T-helper 1 cell treated with Interleukin-12 subunit alpha and Interleukin-12 subunit beta and Interleukin-4 antibody, amounts not matched to agents 30 μg/mL and 1 μg/mL, for 36 hours (primary cell): Measurements from ENCODE around the gene ERGIC3.
"Not testable (repeated sequence)": the region's sequence is repeated elsewhere in the genome, so short reads cannot be mapped to it uniquely, and the experiment has no call there.

Experiments
- H3K27ac Mint-ChIP-seq: one replicate; pipeline ENCODE4 v1.8.0; 2021; ENCODE audit warnings: mild to moderate bottlenecking, mixed read lengths
- H3K27me3 Mint-ChIP-seq: one replicate; pipeline ENCODE4 v1.8.0; 2021; ENCODE audit warnings: low read depth, mixed read lengths
- H3K36me3 Mint-ChIP-seq: one replicate; pipeline ENCODE4 v1.8.0; 2021; ENCODE audit warnings: low read depth, mixed read lengths
- H3K4me1 Mint-ChIP-seq: one replicate; pipeline ENCODE4 v1.8.0; 2021; ENCODE audit warnings: low read depth, mixed read lengths
- H3K4me3 Mint-ChIP-seq: one replicate; pipeline ENCODE4 v1.8.0; 2021; ENCODE audit warnings: mild to moderate bottlenecking, moderate library complexity, mixed read lengths
- H3K9me3 Mint-ChIP-seq: one replicate; pipeline ENCODE4 v1.8.0; 2021; ENCODE audit warnings: mixed read lengths

Gene ERGIC3

GRCh38 chr20:35541118-35541782, 628 bp upstream of the ERGIC3 start:
- peak overlapping the region; percentile 87 for H3K4me3 Mint-ChIP-seq
- H3K4me1 Mint-ChIP-seq: peaks cover 10% of the 10 kb centered on the region
- no peaks in the 10 kb centered on the region for H3K27me3 Mint-ChIP-seq
- H3K36me3 Mint-ChIP-seq: peaks cover 3% of the 10 kb centered on the region
- H3K9me3 Mint-ChIP-seq: no peaks in the 10 kb centered on the region
- no peak overlapping the region for H3K27ac Mint-ChIP-seq

DNA sequence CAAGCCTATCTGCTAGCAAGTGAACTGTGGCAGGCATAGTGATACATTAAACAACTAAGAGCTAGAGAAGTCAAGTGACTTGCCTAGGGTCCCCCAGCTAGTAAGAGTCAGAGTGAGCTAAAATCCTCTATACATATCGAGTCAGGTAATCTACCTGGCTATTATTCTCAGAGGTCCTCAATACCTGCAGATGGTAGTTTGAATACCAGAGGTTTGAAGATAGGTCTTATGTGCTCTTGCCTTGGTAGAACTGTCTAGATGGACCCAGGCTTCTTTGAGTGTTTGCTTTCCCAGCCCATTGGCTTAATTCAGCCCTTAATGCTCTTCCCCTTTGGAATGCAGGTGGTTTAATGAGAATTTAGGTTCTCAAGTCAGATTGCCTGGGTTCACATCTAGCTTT, 1.1 kb downstream of the ERGIC3 start:
- peak overlapping the region; percentile 85 for H3K27ac Mint-ChIP-seq
- peaks cover 10% of the 10 kb centered on the region for H3K4me1 Mint-ChIP-seq
- peak overlapping the region; percentile 87 for H3K4me3 Mint-ChIP-seq
- H3K9me3 Mint-ChIP-seq: no peaks in the 10 kb centered on the region
- no peaks in the 10 kb centered on the region for H3K27me3 Mint-ChIP-seq
- peaks cover 3% of the 10 kb centered on the region for H3K36me3 Mint-ChIP-seq

DNA sequence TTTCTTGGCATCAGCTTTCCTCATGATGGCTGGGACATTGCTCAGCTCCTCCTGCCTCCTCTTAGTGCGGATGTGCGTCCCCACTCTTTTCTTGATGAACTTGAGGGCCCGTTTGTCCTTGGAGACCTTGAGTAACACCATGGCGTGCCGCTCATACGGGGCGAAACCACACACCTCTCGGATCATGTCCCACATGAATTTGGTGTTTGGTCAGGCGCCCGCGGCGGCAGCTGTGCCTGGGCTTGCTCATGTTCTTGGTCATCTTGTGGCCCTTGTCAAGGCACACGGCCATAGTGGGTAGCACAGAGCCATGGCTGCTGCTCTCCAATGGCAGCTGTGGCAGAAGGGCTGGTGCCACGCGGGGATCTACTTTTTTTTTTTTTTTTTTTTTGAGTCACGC, 2.6 kb downstream of the ERGIC3 start:
- Mint-ChIP-seq H3K4me1 (peaks cover 10% of the 10 kb centered on the region), H3K9me3 (no peaks in the 10 kb centered on the region), H3K4me3 (no peak overlapping the region), H3K27ac (no peak overlapping the region), H3K27me3 (no peaks in the 10 kb centered on the region), H3K36me3 (peaks cover 5% of the 10 kb centered on the region)

- H3K36me3 Mint-ChIP-seq, H3K9me3 Mint-ChIP-seq: not testable (repeated sequence)
Observed at GRCh38 chr20:35544941-35545340, 3.1 kb downstream of the ERGIC3 start.

DNA sequence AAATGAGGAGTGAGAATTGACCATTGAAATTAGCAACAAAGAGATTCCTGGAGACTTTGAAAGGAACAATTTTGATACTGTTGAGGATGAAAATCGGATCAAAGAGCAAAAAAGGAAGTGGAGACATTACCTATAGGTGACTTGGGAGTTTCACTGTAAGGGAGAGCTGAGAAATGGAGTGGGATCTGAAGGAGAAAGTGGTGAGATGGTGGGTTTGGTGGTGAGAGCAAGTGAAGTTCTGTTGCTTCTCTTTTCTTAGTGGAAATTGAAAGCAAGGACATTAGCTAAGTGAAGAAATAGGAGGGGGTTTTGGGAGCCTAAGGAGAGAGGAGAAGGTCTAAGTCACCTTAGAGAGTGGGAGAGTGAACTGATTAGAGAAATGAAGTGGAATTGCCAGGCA, 4.2 kb downstream of the ERGIC3 start:
- no peaks in the 10 kb centered on the region for H3K27me3 Mint-ChIP-seq
- H3K9me3 Mint-ChIP-seq: no peaks in the 10 kb centered on the region
- no peak overlapping the region for H3K4me3 Mint-ChIP-seq
- peaks cover 10% of the 10 kb centered on the region for H3K36me3 Mint-ChIP-seq
- H3K27ac Mint-ChIP-seq: no peak overlapping the region
- peaks cover 9% of the 10 kb centered on the region for H3K4me1 Mint-ChIP-seq

More at GRCh38 chr20:35544941-35545340, 3.1 kb downstream of the ERGIC3 start:
- not testable (repeated sequence) for H3K27ac Mint-ChIP-seq, H3K4me3 Mint-ChIP-seq, H3K27me3 Mint-ChIP-seq
- H3K4me1 Mint-ChIP-seq: peaks cover 10% of the 10 kb centered on the region

DNA sequence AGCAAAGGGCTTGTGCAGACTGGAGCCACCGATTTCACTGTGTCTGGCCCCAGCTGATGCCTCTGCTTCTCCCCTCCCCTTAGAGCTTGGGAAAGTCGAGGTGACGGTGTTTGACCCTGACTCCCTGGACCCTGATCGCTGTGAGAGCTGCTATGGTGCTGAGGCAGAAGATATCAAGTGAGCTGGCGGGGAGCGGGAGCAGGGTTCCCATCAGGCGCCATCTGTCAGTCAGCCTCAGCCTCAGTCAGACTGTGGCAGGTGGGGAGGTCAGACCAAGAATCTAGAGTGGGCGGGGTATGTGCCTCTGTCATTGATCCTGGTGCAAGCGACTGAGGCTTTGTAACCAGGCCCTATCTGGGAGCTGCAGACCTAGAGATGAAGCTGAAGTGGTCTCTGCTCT, 5.5 kb downstream of the ERGIC3 start:
- Mint-ChIP-seq H3K27me3 (no peaks in the 10 kb centered on the region), H3K9me3 (no peaks in the 10 kb centered on the region), H3K4me3 (no peak overlapping the region), H3K4me1 (peaks cover 5% of the 10 kb centered on the region), H3K36me3 (peaks cover 10% of the 10 kb centered on the region), H3K27ac (no peak overlapping the region)

- peaks cover 16% of the 10 kb centered on the region for H3K36me3 Mint-ChIP-seq
- no peaks in the 10 kb centered on the region for H3K4me1 Mint-ChIP-seq
- H3K27ac Mint-ChIP-seq: no peak overlapping the region
- no peaks in the 10 kb centered on the region for H3K27me3 Mint-ChIP-seq
- no peaks in the 10 kb centered on the region for H3K9me3 Mint-ChIP-seq
- H3K4me3 Mint-ChIP-seq: no peak overlapping the region
Observed at GRCh38 chr20:35551503-35551902, 9.6 kb downstream of the ERGIC3 start.

- Mint-ChIP-seq H3K36me3 (peaks cover 22% of the 10 kb centered on the region), H3K27ac (no peak overlapping the region), H3K4me3 (no peak overlapping the region)
Observed at GRCh38 chr20:35552914-35553313, 11.0 kb downstream of the ERGIC3 start.

GRCh38 chr20:35555461-35555860, 13.6 kb downstream of the ERGIC3 start:
- H3K4me1 Mint-ChIP-seq, H3K4me3 Mint-ChIP-seq, H3K27me3 Mint-ChIP-seq, H3K27ac Mint-ChIP-seq, H3K9me3 Mint-ChIP-seq: not testable (repeated sequence)
- H3K36me3 Mint-ChIP-seq: peaks cover 17% of the 10 kb centered on the region

More at GRCh38 chr20:35552914-35553313, 11.0 kb downstream of the ERGIC3 start:
- Mint-ChIP-seq H3K9me3 (no peaks in the 10 kb centered on the region), H3K4me1 (no peaks in the 10 kb centered on the region), H3K27me3 (no peaks in the 10 kb centered on the region)

DNA sequence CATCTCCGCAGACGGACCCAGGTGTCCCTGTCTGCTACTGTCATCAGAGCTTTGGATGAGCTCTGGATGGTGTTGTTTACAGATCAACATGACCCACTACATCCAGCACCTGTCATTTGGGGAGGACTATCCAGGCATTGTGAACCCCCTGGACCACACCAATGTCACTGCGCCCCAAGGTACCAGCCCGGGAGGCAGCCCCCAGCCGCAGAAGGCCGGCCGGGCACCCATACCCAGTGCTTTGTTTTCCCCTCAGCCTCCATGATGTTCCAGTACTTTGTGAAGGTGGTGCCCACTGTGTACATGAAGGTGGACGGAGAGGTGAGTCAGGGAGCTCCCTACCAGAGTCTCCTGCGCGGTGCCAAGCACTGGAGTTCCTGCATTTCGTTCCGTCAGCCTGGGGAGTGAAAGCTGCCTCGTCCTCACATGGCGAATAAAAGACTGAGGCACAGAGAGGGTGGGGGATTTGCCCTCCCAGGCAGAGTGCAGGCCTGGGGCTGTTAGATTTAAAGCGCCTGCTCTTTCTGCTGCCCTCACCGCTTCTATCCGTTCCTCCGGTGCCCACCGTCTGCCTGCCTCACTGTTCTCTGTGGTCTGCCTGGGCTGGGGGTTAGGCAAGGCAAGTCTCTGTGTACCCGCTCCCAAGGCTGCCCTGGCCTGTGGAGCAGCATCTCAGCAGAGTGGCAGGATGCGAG, 14.2 kb downstream of the ERGIC3 start:
- H3K27me3 Mint-ChIP-seq: no peaks in the 10 kb centered on the region
- H3K27ac Mint-ChIP-seq: no peak overlapping the region
- no peaks in the 10 kb centered on the region for H3K4me1 Mint-ChIP-seq
- no peaks in the 10 kb centered on the region for H3K9me3 Mint-ChIP-seq
- peaks cover 17% of the 10 kb centered on the region for H3K36me3 Mint-ChIP-seq
- no peak overlapping the region for H3K4me3 Mint-ChIP-seq

- H3K36me3 Mint-ChIP-seq: peaks cover 17% of the 10 kb centered on the region
- no peaks in the 10 kb centered on the region for H3K4me1 Mint-ChIP-seq
- no peak overlapping the region for H3K4me3 Mint-ChIP-seq
- H3K9me3 Mint-ChIP-seq: no peaks in the 10 kb centered on the region
- no peak overlapping the region for H3K27ac Mint-ChIP-seq
- H3K27me3 Mint-ChIP-seq: no peaks in the 10 kb centered on the region
Observed at GRCh38 chr20:35556871-35557270, 15.0 kb downstream of the ERGIC3 start.

GRCh38 chr20:35558451-35558850, 16.6 kb downstream of the ERGIC3 start:
- Mint-ChIP-seq H3K27ac (no peak overlapping the region), H3K36me3 (peaks cover 17% of the 10 kb centered on the region), H3K4me1 (no peaks in the 10 kb centered on the region), H3K27me3 (no peaks in the 10 kb centered on the region), H3K9me3 (no peaks in the 10 kb centered on the region), H3K4me3 (no peak overlapping the region)

DNA sequence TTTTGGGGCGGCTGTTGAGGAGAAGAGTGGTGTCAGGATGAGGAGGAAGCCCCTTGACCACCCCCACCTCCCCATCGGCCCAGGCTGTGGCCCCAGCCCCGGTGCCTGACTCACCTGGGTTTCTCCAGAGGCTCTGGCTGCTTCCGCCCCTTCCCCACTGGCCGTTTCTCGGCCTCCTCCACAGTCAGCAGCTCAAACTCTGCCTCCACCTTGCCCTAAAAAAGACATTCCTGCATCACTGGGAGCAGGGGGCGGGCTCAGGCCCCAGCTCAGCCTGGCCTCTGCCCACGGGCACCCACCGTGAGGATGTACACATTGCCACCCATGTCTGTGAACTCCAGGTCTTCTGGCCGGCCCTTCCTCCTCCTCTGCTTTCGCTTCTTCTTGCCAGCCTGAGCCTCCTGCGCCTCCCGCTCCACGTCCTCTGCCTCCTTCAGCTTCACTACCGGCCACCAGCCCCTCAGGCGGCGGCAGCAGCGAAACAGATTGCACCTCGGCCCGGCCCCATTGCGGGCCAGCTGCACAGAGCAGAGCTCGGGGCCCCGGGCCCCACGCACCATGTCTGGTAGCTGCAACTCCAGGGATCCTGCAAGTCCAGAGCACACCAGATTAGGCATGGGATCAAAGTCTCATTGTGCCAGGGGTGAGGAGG, 17.3 kb downstream of the ERGIC3 start:
- Mint-ChIP-seq H3K4me1 (no peaks in the 10 kb centered on the region), H3K27me3 (no peaks in the 10 kb centered on the region), H3K9me3 (no peaks in the 10 kb centered on the region), H3K27ac (no peak overlapping the region), H3K36me3 (peaks cover 17% of the 10 kb centered on the region), H3K4me3 (no peak overlapping the region)

DNA sequence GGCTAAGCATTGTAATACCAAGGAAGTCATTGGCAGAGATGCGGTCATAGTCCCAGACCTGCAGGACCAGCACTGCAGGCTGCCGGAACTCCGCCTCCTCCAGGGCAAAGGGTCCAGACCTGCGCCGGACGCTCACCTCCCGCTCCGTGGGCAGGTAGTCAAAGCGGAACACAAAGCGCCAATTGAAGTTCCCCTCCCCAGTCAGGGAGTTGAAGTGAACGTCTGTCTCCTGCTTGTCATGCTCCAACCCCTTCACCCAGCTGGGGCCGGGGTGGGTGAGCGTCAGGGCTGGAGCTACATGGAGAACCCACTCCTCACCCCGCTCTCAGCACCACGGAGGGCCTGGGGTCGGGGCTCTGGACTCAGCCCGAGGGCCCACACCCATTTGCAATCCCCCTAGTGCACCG, 18.2 kb downstream of the ERGIC3 start:
- H3K27me3 Mint-ChIP-seq: no peaks in the 10 kb centered on the region
- H3K9me3 Mint-ChIP-seq: no peaks in the 10 kb centered on the region
- H3K27ac Mint-ChIP-seq: no peak overlapping the region
- H3K4me1 Mint-ChIP-seq: no peaks in the 10 kb centered on the region
- H3K4me3 Mint-ChIP-seq: no peak overlapping the region
- H3K36me3 Mint-ChIP-seq: peaks cover 10% of the 10 kb centered on the region

- H3K27ac Mint-ChIP-seq: no peak overlapping the region
- H3K27me3 Mint-ChIP-seq: no peaks in the 10 kb centered on the region
- H3K9me3 Mint-ChIP-seq: no peaks in the 10 kb centered on the region
- H3K4me1 Mint-ChIP-seq: no peaks in the 10 kb centered on the region
- H3K4me3 Mint-ChIP-seq: no peak overlapping the region
- H3K36me3 Mint-ChIP-seq: peaks cover 10% of the 10 kb centered on the region
Observed at GRCh38 chr20:35560541-35560940, 18.7 kb downstream of the ERGIC3 start.
